GM12878 (cell line): ENCODE results near the gene DESI2. TPM values are rescaled to one million over a fixed set of nuclear protein-coding genes. Genes with fewer than 3 reads are reported as not detected.

Source experiments
- ATAC-seq: fragments of 200-7000 bp; cut with Tn5 transposase; 3 replicates; pipeline ENCODE4 v1.9.1; 2020; ENCODE audit warnings: mild to moderate bottlenecking, moderate library complexity
- BruUV-seq: library from RNA; stranded (reverse); fragments of 400-500 nt; replicated peaks from 2 replicates; lab custom pipeline; 2021; lab: Mats Ljungman, UMichigan
- CTCF ChIA-PET: fragments of 300-600 bp; sonication (Branson Sonifier 250); formaldehyde crosslinking; extraction: SDS; loops from one replicate; lab custom pipeline; 2021; ENCODE audit warnings: inconsistent platforms; lab: Yijun Ruan, JAX
- POLR2A ChIA-PET: fragments of 350-600 bp; formaldehyde crosslinking; extraction: SDS; loops from one replicate; lab custom pipeline; 2021; ENCODE audit warnings: inconsistent platforms; lab: Charles Lee
- RAD21 ChIA-PET: fragments of 300-600 bp; sonication (Branson Sonifier 250); formaldehyde crosslinking; loops from one replicate; lab custom pipeline; 2023; ENCODE audit warnings: antibody characterized with exemption; ENCODE audit not compliant: unreplicated experiment; lab: Charles Lee
- SMC1A ChIA-PET: fragments of 300-600 bp; sonication (Branson Sonifier 250); formaldehyde crosslinking; loops from one replicate; lab custom pipeline; 2023; ENCODE audit not compliant: unreplicated experiment, uncharacterized antibody; lab: Charles Lee
- DNase-seq: peaks from one replicate; pipeline ENCODE4 v3.0.0-alpha.2; 2011; ENCODE audit warnings: low read depth, low spot score
- FAIRE-seq: peaks from 3 replicates; lab custom pipeline; 2011; peaks lifted over from hg19 to GRCh38; lab: Jason Lieb, UNC
- H2AFZ ChIP-seq: 2 replicates; pipeline ENCODE4 v1.6.0; 2011; ENCODE audit warnings: low read depth, low read length, control low read depth; ENCODE audit not compliant: control insufficient read depth
- H3K27ac ChIP-seq: 2 replicates; pipeline ENCODE4 v1.5.1; 2011; ENCODE audit warnings: control low read depth; ENCODE audit not compliant: control insufficient read depth, insufficient read depth
- H3K27me3 ChIP-seq, 2 experiments: replicated peaks in 1 of 2; 2 replicates each; pipeline versions ENCODE4 v1.6.0 to v1.6.1; 2011; ENCODE audit warnings: low read length in 1 of 2; ENCODE audit not compliant: control insufficient read depth in 2 of 2, insufficient read depth in 2 of 2
- H3K36me3 ChIP-seq, 2 experiments: 2 replicates each; pipeline ENCODE4 v1.5.1; 2011; ENCODE audit warnings: low read length in 1 of 2; ENCODE audit not compliant: control insufficient read depth in 2 of 2, insufficient read depth in 2 of 2
- H3K4me1 ChIP-seq: 2 replicates; pipeline ENCODE4 v1.6.1; 2011; ENCODE audit warnings: mild to moderate bottlenecking, low read length, moderate library complexity, mixed read lengths; ENCODE audit not compliant: control insufficient read depth, insufficient read depth
- H3K4me2 ChIP-seq: 2 replicates; pipeline ENCODE4 v1.6.0; 2011; ENCODE audit warnings: control low read depth; ENCODE audit not compliant: control insufficient read depth, insufficient read depth
- H3K4me3 ChIP-seq: fragments of 200-600 bp; sonication (generic); 2 replicates; pipeline ENCODE4 v1.5.1; 2016
- H3K79me2 ChIP-seq: 2 replicates; pipeline ENCODE4 v1.6.0; 2011; ENCODE audit warnings: low read length; ENCODE audit not compliant: control insufficient read depth, insufficient read depth
- H3K9ac ChIP-seq: 2 replicates; pipeline ENCODE4 v1.8.0; 2011; ENCODE audit warnings: low read length, control low read depth, mixed read lengths; ENCODE audit not compliant: control insufficient read depth, insufficient read depth
- H3K9me3 ChIP-seq: replicated peaks from 3 replicates; pipeline ENCODE4 v1.5.1; 2011; ENCODE audit warnings: mild to moderate bottlenecking, low read length; ENCODE audit not compliant: control insufficient read depth, insufficient read depth
- H4K20me1 ChIP-seq: 2 replicates; pipeline ENCODE4 v1.6.0; 2011; ENCODE audit not compliant: control insufficient read depth, insufficient read depth
- CEBPB ChIP-seq, 2 experiments: fragments of 150-350 bp in 1 of 2; IDR thresholded peaks; 2 replicates each; pipeline ENCODE4 v1.6.1; 2012 to 2014; ENCODE audit warnings: low read depth in 2 of 2, low read length in 2 of 2, borderline replicate concordance in 1 of 2, inconsistent platforms in 1 of 2
- CHD4 ChIP-seq: fragments of 200-600 bp; sonication (generic); IDR thresholded peaks from 2 replicates; pipeline ENCODE4 v1.6.1; 2016; ENCODE audit warnings: mild to moderate bottlenecking
- ESRRA ChIP-seq: IDR thresholded peaks from 2 replicates; pipeline ENCODE4 v1.6.1; 2012; ENCODE audit warnings: mild to moderate bottlenecking, low read length, improper control_type of control experiment
- GABPA ChIP-seq: IDR thresholded peaks from 2 replicates; pipeline ENCODE4 v1.6.1; 2014; ENCODE audit warnings: antibody characterized with exemption, low read depth, mild to moderate bottlenecking, inconsistent platforms
- KDM1A ChIP-seq: fragments of 200-600 bp; sonication (generic); IDR thresholded peaks from 2 replicates; pipeline ENCODE4 v1.6.1; 2016; ENCODE audit warnings: borderline replicate concordance
- NFIC ChIP-seq: IDR thresholded peaks from 2 replicates; pipeline ENCODE4 v1.6.1; 2012; ENCODE audit warnings: low read depth, mild to moderate bottlenecking, inconsistent platforms, low read length, moderate library complexity
- NFXL1 ChIP-seq: fragments of 450-650 bp; IDR thresholded peaks from 2 replicates; pipeline ENCODE4 v1.6.1; 2017; ENCODE audit warnings: antibody characterized with exemption, mild to moderate bottlenecking, borderline replicate concordance
- POU2F2 ChIP-seq: IDR thresholded peaks from 3 replicates; pipeline ENCODE4 v1.6.1; 2011; ENCODE audit warnings: low read depth, mild to moderate bottlenecking, low read length, borderline replicate concordance
- RAD21 ChIP-seq: IDR thresholded peaks from 2 replicates; pipeline ENCODE4 v1.6.1; 2011; ENCODE audit warnings: mild to moderate bottlenecking, low read depth, low read length, moderate library complexity; ENCODE audit not compliant: insufficient read depth
- SIX5 ChIP-seq: IDR thresholded peaks from 2 replicates; pipeline ENCODE4 v1.6.1; 2011; ENCODE audit warnings: mild to moderate bottlenecking, low read depth, low read length, moderate library complexity; ENCODE audit not compliant: severe bottlenecking
- SRF ChIP-seq, 2 experiments: IDR thresholded peaks; 2 replicates each; pipeline ENCODE4 v1.6.1; 2011; ENCODE audit warnings: low read depth in 2 of 2, low read length in 2 of 2, mild to moderate bottlenecking in 1 of 2, moderate library complexity in 1 of 2
- SUPT20H ChIP-seq: IDR thresholded peaks from 2 replicates; pipeline ENCODE4 v1.6.1; 2011; ENCODE audit warnings: low read depth, mild to moderate bottlenecking, low read length, moderate library complexity, borderline replicate concordance; ENCODE audit not compliant: control insufficient read depth
- SUZ12 ChIP-seq: fragments of 200-600 bp; sonication (generic); IDR thresholded peaks from one replicate; pipeline ENCODE4 v1.6.1; 2018; ENCODE audit warnings: antibody characterized with exemption, mild to moderate bottlenecking; ENCODE audit not compliant: unreplicated experiment
- WGBS: methylation state at CpG from one replicate; pipeline ENCODE4 v1.1.6; 2016; ENCODE audit warnings: low lambda C conversion rate; ENCODE audit not compliant: insufficient replicate concordance, insufficient coverage; ENCODE audit errors: missing lambda C conversion rate; 5-methylcytosine and 5-hydroxymethylcytosine counted together
- in situ Hi-C: fragments of 300-500 bp; cut with MboI; formaldehyde crosslinking; loops from 9 replicates; pipeline ENCODE4 v1.14.3; 2018; ENCODE audit warnings: mixed read lengths
- intact Hi-C: fragments of 100-400 bp; cut with micrococcal nuclease; formaldehyde crosslinking; loops from one replicate; pipeline ENCODE4 v1.14.2; 2022; ENCODE audit not compliant: unreplicated experiment
- polyA plus RNA-seq, 11 experiments: library from polyadenylated mRNA; depleted of rRNA in 4 of 11; unstranded in 6 of 11; stranded (reverse) in 5 of 11; fragments of >200 nt; fragmentation: Nextera tagmentation in 4 of 11; fragmentation: Illumina TruSeq in 1 of 11; extraction: Ambion mirVana in 4 of 11; extraction: Trizol in 1 of 11; gene quantifications; 1 replicate in 1 of 11; 2 replicates in 10 of 11; pipeline versions ENCODE4 v1.2.1 to v1.2.3, GENCODE V29; 2011 to 2016; ENCODE audit warnings: inconsistent platforms in 2 of 11, missing spikeins in 2 of 11, low read depth in 1 of 11
- total RNA-seq, 4 experiments: library from RNA; depleted of rRNA in 3 of 4; stranded (reverse); fragments of >200 nt in 3 of 4; fragmentation: Illumina TruSeq in 1 of 4; extraction: Trizol in 1 of 4; gene quantifications; 2 replicates each; pipeline versions ENCODE4 v1.2.1 to v1.2.3, GENCODE V29; 2013 to 2021
- TF ChIP-seq, protein P1 (sequence below): IDR thresholded peaks from 2 replicates; pipeline ENCODE4 v1.6.1; 2011; ENCODE audit warnings: low read depth, mild to moderate bottlenecking, low read length, moderate library complexity, borderline replicate concordance; ENCODE audit errors: extremely low read depth

DESI2 gene
- total and polyA plus RNA-seq, 10 of the 15 experiments (the other 5 are each of a cell fraction or from before 2014, with no cell fraction given) = 6.2 to 21.5 (median 17.3) TPM

DNA sequence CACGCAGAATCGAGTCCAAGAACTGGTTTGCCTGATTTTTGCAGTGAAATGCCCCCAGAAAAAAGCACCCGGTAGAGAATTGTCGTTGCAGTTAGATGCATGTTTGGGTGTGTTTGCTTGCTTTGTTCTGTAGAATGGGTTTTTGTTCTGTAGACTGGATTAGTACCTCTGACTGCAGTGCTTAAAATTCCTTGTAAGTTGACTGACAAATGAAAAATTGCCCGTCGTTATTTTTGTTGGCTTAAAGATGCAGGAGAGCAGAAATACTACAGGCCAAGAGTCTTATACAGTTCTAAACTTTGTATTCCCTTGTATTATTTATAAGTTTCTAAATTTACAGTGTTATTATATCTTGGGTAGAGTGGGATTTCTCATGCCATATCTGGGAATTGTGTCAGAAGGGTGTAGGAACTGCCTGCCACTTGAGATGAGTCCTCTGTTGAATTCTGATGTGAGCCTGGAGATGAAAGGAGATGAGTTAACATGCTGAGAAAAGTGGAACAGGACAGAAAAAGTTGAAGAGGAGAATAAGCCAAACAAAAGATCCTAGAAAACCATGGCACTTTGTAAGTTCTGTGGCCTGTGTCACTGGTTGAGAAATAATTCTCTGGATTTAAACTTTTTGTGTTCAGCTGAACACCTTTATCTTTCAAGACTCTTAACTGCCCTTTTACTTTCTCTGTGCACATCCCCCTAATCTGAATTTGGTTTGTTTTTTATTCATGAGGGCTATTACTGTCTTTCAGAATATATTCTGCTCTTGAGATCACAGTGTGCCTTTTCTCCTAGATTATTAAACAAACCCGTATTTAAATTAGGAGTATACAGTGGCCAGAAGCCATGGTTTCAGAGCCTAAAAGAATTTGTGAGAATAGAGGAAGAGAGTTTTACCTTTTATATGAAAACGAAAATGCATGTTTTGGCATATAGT, 1.4 kb downstream of the DESI2 start:
- no peak overlapping the region for H3K27ac ChIP-seq
- peaks cover 13% of the 10 kb centered on the region for H3K79me2 ChIP-seq
- no peak for ATAC-seq
- no peaks in the 10 kb centered on the region; a peak in 1 of 4 replicates for H3K27me3 ChIP-seq
- SMC1A ChIA-PET = interaction anchor here (0.9 to 1.3 kb wide), 2 partner anchors 20 to 51 kb away, joined by 3 read pairs; no protein-coding TSS in a partner anchor
- peak overlapping the region; percentile 91 for H3K4me3 ChIP-seq
- TF ChIP-seq KDM1A = no peak
- TF ChIP-seq GABPA = no peak
- no peak for TF ChIP-seq SUZ12
- TF ChIP-seq SRF (IDR thresholded peaks at IDR 0.05; ENCODE audit: low read depth in 2 of 2, low read length in 2 of 2) = no peak
- no peak for TF ChIP-seq CEBPB (IDR thresholded peaks at IDR 0.05; ENCODE audit: borderline replicate concordance in 1 of 2, low read depth in 2 of 2, low read length in 2 of 2)
- TF ChIP-seq, protein P1, sequence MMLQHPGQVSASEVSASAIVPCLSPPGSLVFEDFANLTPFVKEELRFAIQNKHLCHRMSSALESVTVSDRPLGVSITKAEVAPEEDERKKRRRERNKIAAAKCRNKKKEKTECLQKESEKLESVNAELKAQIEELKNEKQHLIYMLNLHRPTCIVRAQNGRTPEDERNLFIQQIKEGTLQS = no peak
- TF ChIP-seq NFXL1 = no peak
- no peak for TF ChIP-seq ESRRA
- no peak for TF ChIP-seq CHD4
- no peak for TF ChIP-seq RAD21
- TF ChIP-seq SIX5 = no peak
- TF ChIP-seq SUPT20H = no peak
- no peak for TF ChIP-seq POU2F2
- no peak for TF ChIP-seq NFIC
- TF ChIP-seq, all 136 proteins: peak for 0
- Histone ChIP-seq H3K9ac (peak overlapping the region; percentile 90), H4K20me1 (no peaks in the 10 kb centered on the region), H3K9me3 (no peaks in the 10 kb centered on the region), H3K36me3 (peaks cover 0 to 2% of the 10 kb centered on the region in 2 experiments; a peak in 1 of 4 replicates), H2AFZ (no peak overlapping the region), H3K4me1 (no peaks in the 10 kb centered on the region), H3K4me2 (peak overlapping the region; percentile 91)
- TSS peak; percentile 57 for BruUV-seq
- WGBS = 15% methylated on average over 8 of the region's 8 CpGs
- intact Hi-C loops = loop anchor here (10.0 kb wide), 1 partner anchor 290 kb away; no protein-coding TSS in a partner anchor
- DNase-seq (no peak), FAIRE-seq (no peak)
- RAD21 ChIA-PET = interaction anchor here (1.8 kb wide), 1 partner anchor 49 kb away, joined by 4 read pairs; no protein-coding TSS in a partner anchor
- POLR2A ChIA-PET = interaction anchor here (0.6 kb wide), 1 partner anchor 10 kb away, joined by 3 read pairs; no protein-coding TSS in a partner anchor
- in situ Hi-C loops = loop anchor here (5.0 kb wide), 2 partner anchors 47 to 202 kb away; partner anchors contain the start of gene ADSS2
- CTCF ChIA-PET = interaction anchor here (0.7 to 1.1 kb wide), 3 partner anchors 45 to 147 kb away, joined by 3 read pairs; no protein-coding TSS in a partner anchor
